Gastrocnemius medialis (tissue), 4 donors: ENCODE results near the gene PIP4K2B.

ENCODE experiments used
- CTCF ChIP-seq, 5 experiments: fragments of 450-650 bp in 3 of 5; fragments of 200-600 bp in 2 of 5; sonication (generic) in 2 of 5; IDR thresholded peaks in 4 of 5; conservative IDR thresholded peaks in 1 of 5; 1 replicate in 4 of 5; 2 replicates in 1 of 5; pipeline ENCODE4 v1.5.1; 2016 to 2019; ENCODE audit warnings: antibody characterized with exemption in 5 of 5, mild to moderate bottlenecking in 3 of 5, moderate library complexity in 3 of 5
- POLR2A ChIP-seq, 2 donors: fragments of 450-650 bp; IDR thresholded peaks; one replicate each; pipeline ENCODE4 v1.6.1; 2017; ENCODE audit warnings: antibody characterized with exemption in 2 of 2, mild to moderate bottlenecking in 2 of 2, moderate library complexity in 2 of 2

- TF ChIP-seq CTCF (IDR thresholded peaks at IDR 0.05 in 4 of 5, conservative IDR thresholded peaks at IDR 0.05 in 1 of 5) (no peak), POLR2A (IDR thresholded peaks at IDR 0.05) (no peak)
Measured at GRCh38 chr17:38789185-38789584, 10.2 kb downstream of the PIP4K2B start.
